COLO668 (cell line): ENCODE results near the gene ZNF454.

Experiments
- DNase-seq: peaks from one replicate; lab custom pipeline; 2025; ENCODE audit not compliant: unreplicated experiment; lab: John Stamatoyannopoulos, UW

The ZNF454 gene

GRCh38 chr5:178992291-178992895 is 51.4 kb downstream of the ZNF454 start:
- no peak for DNase-seq

- DNase-seq: no peak
Measured at GRCh38 chr5:178993236-178993765, 52.3 kb downstream of the ZNF454 start.

- no peak for DNase-seq
Measured at GRCh38 chr5:178993955-178994579, 53.1 kb downstream of the ZNF454 start.

- DNase-seq: no peak
Measured at GRCh38 chr5:178994580-178995340, 53.8 kb downstream of the ZNF454 start, which contains the start of gene GRM6. TSS of gene GRM6 (minus strand) at chr5:178995320. CDS start at chr5:178994944, 376 bp downstream.

- DNase-seq: no peak
Measured at GRCh38 chr5:178995341-178995690, 54.3 kb downstream of the ZNF454 start.

- no peak for DNase-seq
Measured at GRCh38 chr5:178996156-178996555, 55.2 kb downstream of the ZNF454 start.

GRCh38 chr5:178997191-178997590 is 56.2 kb downstream of the ZNF454 start:
- no peak for DNase-seq

- no peak for DNase-seq
Measured at GRCh38 chr5:178998441-178998840, 57.4 kb downstream of the ZNF454 start.

- DNase-seq: no peak
Measured at GRCh38 chr5:179006564-179006963, 65.6 kb downstream of the ZNF454 start.

- no peak for DNase-seq
Measured at GRCh38 chr5:179008667-179009066, 67.7 kb downstream of the ZNF454 start.
